ENCODE data around the gene ZCCHC8.
"Not testable (repeated sequence)": the region's sequence is repeated elsewhere in the genome, so short reads cannot be mapped to it uniquely, and the experiment has no call there.

GRCh38 chr12:122464317-122465042 lies 36.3 kb downstream of the ZCCHC8 start:
- TF ChIP-seq CTCF (conservative IDR thresholded peaks at IDR 0.05; ENCODE audit: low read depth, low read length); EZH2 (IDR thresholded peaks at IDR 0.05; ENCODE audit: borderline replicate concordance, low read depth, low read length, poor library complexity, severe bottlenecking): not testable (repeated sequence)
